Type B pancreatic cell (in vitro differentiated cells): ENCODE results near the gene PTPRC. TPM values are rescaled to one million over a fixed set of nuclear protein-coding genes. Genes with fewer than 3 reads are reported as not detected.

ENCODE experiments used
- DNase-seq: peaks from one replicate; pipeline ENCODE4 v3.0.0; 2021; ENCODE audit warnings: mixed read lengths; ENCODE audit not compliant: unreplicated experiment; ENCODE audit errors: extremely low spot score
- H3K27ac Mint-ChIP-seq: 2 replicates; pipeline ENCODE4 v1.8.0; 2021; ENCODE audit warnings: mild to moderate bottlenecking, mixed read lengths
- H3K27me3 Mint-ChIP-seq: 2 replicates; pipeline ENCODE4 v1.8.0; 2021; ENCODE audit warnings: mixed read lengths
- H3K36me3 Mint-ChIP-seq: 2 replicates; pipeline ENCODE4 v1.8.0; 2021; ENCODE audit warnings: mixed read lengths
- H3K4me1 Mint-ChIP-seq: one replicate; pipeline ENCODE4 v1.8.0; 2021; ENCODE audit warnings: mixed read lengths; ENCODE audit not compliant: unreplicated experiment
- H3K4me3 Mint-ChIP-seq: 2 replicates; pipeline ENCODE4 v1.8.0; 2021; ENCODE audit warnings: mild to moderate bottlenecking, mixed read lengths
- H3K9me3 Mint-ChIP-seq: 2 replicates; pipeline ENCODE4 v1.8.0; 2021; ENCODE audit warnings: mixed read lengths
- CTCF ChIP-seq: fragments of 200-600 bp; sonication (generic); conservative IDR thresholded peaks from 2 replicates; pipeline ENCODE4 v1.5.0; 2021; ENCODE audit warnings: antibody characterized with exemption, mild to moderate bottlenecking
- total RNA-seq: library from RNA; stranded (reverse); gene quantifications from 2 replicates; pipeline ENCODE4 v1.2.1, GENCODE V29; 2021; ENCODE audit warnings: low replicate concordance

Gene PTPRC
- total RNA-seq, 1 donor from 2014 or later, result not detected

GRCh38 chr1:198765416-198765815, 126.6 kb downstream of the PTPRC start:
- Mint-ChIP-seq H3K27ac (no peak overlapping the region), H3K9me3 (no peaks in the 10 kb centered on the region), H3K4me3 (no peak overlapping the region), H3K4me1 (peaks cover 6% of the 10 kb centered on the region), H3K27me3 (no peaks in the 10 kb centered on the region), H3K36me3 (no peaks in the 10 kb centered on the region)
- no peak for DNase-seq
- no peak for TF ChIP-seq CTCF

GRCh38 chr1:198771563-198772153, 132.8 kb downstream of the PTPRC start:
- no peak for DNase-seq
- Mint-ChIP-seq H3K4me3 (no peak overlapping the region), H3K4me1 (peaks cover 15% of the 10 kb centered on the region), H3K9me3 (no peaks in the 10 kb centered on the region), H3K27me3 (no peaks in the 10 kb centered on the region), H3K27ac (no peak overlapping the region), H3K36me3 (no peaks in the 10 kb centered on the region)
- TF ChIP-seq CTCF, result peak; percentile 83

DNA sequence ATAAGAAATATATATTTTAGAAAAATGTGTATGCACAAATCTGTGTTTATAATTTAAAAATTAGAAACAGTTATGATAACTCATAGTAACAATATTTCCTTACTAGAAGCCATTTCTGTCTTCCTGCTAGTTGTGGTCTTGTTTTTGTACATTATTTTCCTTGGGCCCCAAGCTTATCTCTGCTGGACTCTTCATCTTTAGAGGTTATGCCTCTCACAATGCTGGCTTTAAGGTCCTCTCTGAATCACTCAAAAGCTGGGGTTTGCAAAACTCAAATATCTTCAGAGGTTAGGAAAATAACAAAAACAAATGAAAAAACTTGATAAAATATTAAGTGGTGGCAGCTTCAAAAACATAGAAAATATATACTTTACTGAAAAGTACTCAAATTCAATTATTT, 133.8 kb downstream of the PTPRC start:
- no peaks in the 10 kb centered on the region for H3K9me3 Mint-ChIP-seq
- H3K4me1 Mint-ChIP-seq, result peaks cover 15% of the 10 kb centered on the region
- H3K36me3 Mint-ChIP-seq, result no peaks in the 10 kb centered on the region
- TF ChIP-seq CTCF, result no peak
- no peaks in the 10 kb centered on the region for H3K27me3 Mint-ChIP-seq
- H3K4me3 Mint-ChIP-seq, result no peak overlapping the region
- no peak overlapping the region for H3K27ac Mint-ChIP-seq
- DNase-seq, result no peak

DNA sequence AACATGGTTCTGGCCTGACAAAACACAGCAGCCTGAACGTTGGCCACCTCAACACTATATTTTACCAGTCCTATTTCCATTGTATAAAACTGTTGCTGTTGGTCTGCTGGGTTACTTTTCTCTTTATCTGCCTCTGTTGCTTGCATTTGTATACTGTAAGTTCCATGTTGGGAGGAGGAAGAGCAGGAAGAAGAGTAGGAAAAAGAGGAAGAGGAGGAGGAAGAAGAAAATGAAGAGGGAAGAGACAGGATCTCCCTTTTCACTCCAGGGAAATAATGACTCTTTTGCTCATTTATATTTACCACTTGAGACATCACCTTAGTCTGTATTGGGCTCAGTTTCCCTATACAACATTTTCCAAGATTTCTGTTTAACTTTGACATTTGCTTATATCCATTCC, 134.2 kb downstream of the PTPRC start:
- H3K4me1 Mint-ChIP-seq, result peaks cover 15% of the 10 kb centered on the region
- no peak overlapping the region for H3K4me3 Mint-ChIP-seq
- TF ChIP-seq CTCF, result no peak
- H3K9me3 Mint-ChIP-seq, result no peaks in the 10 kb centered on the region
- H3K27ac Mint-ChIP-seq, result no peak overlapping the region
- no peak for DNase-seq
- no peaks in the 10 kb centered on the region for H3K27me3 Mint-ChIP-seq
- H3K36me3 Mint-ChIP-seq, result no peaks in the 10 kb centered on the region

GRCh38 chr1:198773523-198773922, 134.7 kb downstream of the PTPRC start:
- DNase-seq, result no peak
- Mint-ChIP-seq H3K27me3 (no peaks in the 10 kb centered on the region), H3K4me3 (no peak overlapping the region), H3K27ac (no peak overlapping the region), H3K36me3 (no peaks in the 10 kb centered on the region), H3K9me3 (no peaks in the 10 kb centered on the region), H3K4me1 (peaks cover 15% of the 10 kb centered on the region)
- TF ChIP-seq CTCF, result no peak

- Mint-ChIP-seq H3K4me1 (peaks cover 15% of the 10 kb centered on the region), H3K4me3 (no peak overlapping the region), H3K36me3 (no peaks in the 10 kb centered on the region), H3K27ac (no peak overlapping the region), H3K27me3 (no peaks in the 10 kb centered on the region), H3K9me3 (no peaks in the 10 kb centered on the region)
- no peak for TF ChIP-seq CTCF
- DNase-seq, result no peak
Measured at GRCh38 chr1:198774421-198774820, 135.6 kb downstream of the PTPRC start.
